H9 (cell line): ENCODE data around the gene DAPL1. TPM values are rescaled to one million over a fixed set of nuclear protein-coding genes. Genes with fewer than 3 reads are reported as not detected.

Experiments used
- DNase-seq: peaks from one replicate; pipeline ENCODE4 v3.0.0-alpha.2; 2017
- H2AFZ ChIP-seq: one replicate; pipeline ENCODE4 v1.6.1; 2013; ENCODE audit warnings: mild to moderate bottlenecking, low read length, control low read depth, moderate library complexity
- H2AK5ac ChIP-seq: 2 replicates; pipeline ENCODE4 v1.6.1; 2013; ENCODE audit warnings: low read length, control low read depth, mixed read lengths; ENCODE audit not compliant: insufficient read length
- H2BK120ac ChIP-seq: one replicate; pipeline ENCODE4 v1.6.1; 2013; ENCODE audit warnings: low read depth, mild to moderate bottlenecking, low read length, control low read depth, inconsistent platforms; ENCODE audit not compliant: poor library complexity, severe bottlenecking
- H2BK12ac ChIP-seq: 2 replicates; pipeline ENCODE4 v1.6.1; 2013; ENCODE audit warnings: low read length, control low read depth, mixed read lengths, low read depth; ENCODE audit not compliant: insufficient read length
- H2BK15ac ChIP-seq: 2 replicates; pipeline ENCODE4 v1.6.1; 2013; ENCODE audit warnings: low read depth, low read length, control low read depth
- H2BK20ac ChIP-seq: one replicate; pipeline ENCODE4 v1.6.1; 2013; ENCODE audit warnings: low read depth, mild to moderate bottlenecking, low read length, control low read depth, inconsistent platforms; ENCODE audit not compliant: poor library complexity, severe bottlenecking
- H2BK5ac ChIP-seq: 2 replicates; pipeline ENCODE4 v1.6.1; 2013; ENCODE audit warnings: low read length, control low read depth, mixed read lengths; ENCODE audit not compliant: insufficient read length
- H3K14ac ChIP-seq: 2 replicates; pipeline ENCODE4 v1.6.1; 2013; ENCODE audit warnings: low read length, control low read depth; ENCODE audit not compliant: insufficient read depth
- H3K18ac ChIP-seq: 2 replicates; pipeline ENCODE4 v1.6.1; 2013; ENCODE audit warnings: low read depth, mild to moderate bottlenecking, mixed read lengths, low read length, control low read depth; ENCODE audit not compliant: insufficient read length
- H3K23ac ChIP-seq: 2 replicates; pipeline ENCODE4 v1.6.1; 2013; ENCODE audit warnings: low read length, control low read depth, mixed read lengths, low read depth; ENCODE audit not compliant: insufficient read length
- H3K23me2 ChIP-seq: 2 replicates; pipeline ENCODE4 v1.6.1; 2013; ENCODE audit warnings: low read depth, mild to moderate bottlenecking, mixed read lengths, low read length, control low read depth; ENCODE audit not compliant: insufficient read length, poor library complexity, severe bottlenecking
- H3K27ac ChIP-seq: 2 replicates; pipeline ENCODE4 v1.5.1; 2013; ENCODE audit warnings: low read length, control low read depth, mixed read lengths, low read depth; ENCODE audit not compliant: insufficient read length
- H3K27me3 ChIP-seq: 2 replicates; pipeline ENCODE4 v1.6.1; 2013; ENCODE audit warnings: low read length, control low read depth, inconsistent platforms; ENCODE audit not compliant: insufficient read depth
- H3K4ac ChIP-seq: 2 replicates; pipeline ENCODE4 v1.6.1; 2013; ENCODE audit warnings: low read depth, mild to moderate bottlenecking, control low read depth, inconsistent platforms, low read length, moderate library complexity
- H3K4me1 ChIP-seq: 2 replicates; pipeline ENCODE4 v1.6.1; 2013; ENCODE audit warnings: low read length, control low read depth, inconsistent platforms; ENCODE audit not compliant: insufficient read depth
- H3K4me2 ChIP-seq: 2 replicates; pipeline ENCODE4 v1.6.1; 2013; ENCODE audit warnings: low read length, control low read depth, mixed read lengths; ENCODE audit not compliant: insufficient read length, insufficient read depth
- H3K56ac ChIP-seq: 2 replicates; pipeline ENCODE4 v1.6.1; 2013; ENCODE audit warnings: low read depth, mild to moderate bottlenecking, mixed read lengths, low read length, control low read depth; ENCODE audit not compliant: insufficient read length
- H3K79me1 ChIP-seq: 2 replicates; pipeline ENCODE4 v1.6.1; 2013; ENCODE audit warnings: low read depth, mild to moderate bottlenecking, moderate library complexity, low read length, control low read depth, inconsistent platforms; ENCODE audit not compliant: insufficient read depth, poor library complexity, severe bottlenecking
- H3K79me2 ChIP-seq: 2 replicates; pipeline ENCODE4 v1.6.1; 2013; ENCODE audit warnings: low read length, control low read depth, inconsistent platforms; ENCODE audit not compliant: insufficient read depth
- H3K9ac ChIP-seq: 2 replicates; pipeline ENCODE4 v1.6.1; 2013; ENCODE audit warnings: low read length, control low read depth, mixed read lengths; ENCODE audit not compliant: insufficient read length; ENCODE audit errors: extremely low read depth
- H3K9me3 ChIP-seq: one replicate; pipeline ENCODE4 v1.6.1; 2013; ENCODE audit warnings: low read depth, low read length, inconsistent platforms; ENCODE audit not compliant: control insufficient read depth
- H3T11ph ChIP-seq: one replicate; pipeline ENCODE4 v1.6.1; 2013; ENCODE audit warnings: mild to moderate bottlenecking, low read length, control low read depth, inconsistent platforms
- H4K20me1 ChIP-seq: one replicate; pipeline ENCODE4 v1.6.1; 2013; ENCODE audit not compliant: control insufficient read depth, insufficient read length, insufficient read depth
- H4K5ac ChIP-seq: 2 replicates; pipeline ENCODE4 v1.6.1; 2013; ENCODE audit warnings: low read depth, mild to moderate bottlenecking, mixed read lengths, low read length, control low read depth; ENCODE audit not compliant: insufficient read length
- H4K8ac ChIP-seq: replicated peaks from 2 replicates; pipeline ENCODE4 v1.6.1; 2013; ENCODE audit warnings: low read length, control low read depth, mixed read lengths, low read depth; ENCODE audit not compliant: insufficient read length
- H4K91ac ChIP-seq: 2 replicates; pipeline ENCODE4 v1.6.1; 2013; ENCODE audit warnings: low read depth, mild to moderate bottlenecking, moderate library complexity, mixed read lengths, low read length, control low read depth; ENCODE audit not compliant: insufficient read length
- H3K27ac Mint-ChIP-seq, 3 experiments: 2 replicates in 2 of 3; 3 replicates in 1 of 3; pipeline ENCODE4 v1.8.0; 2020 to 2021; ENCODE audit warnings: mixed read lengths in 3 of 3, mild to moderate bottlenecking in 1 of 3, moderate library complexity in 1 of 3
- H3K27me3 Mint-ChIP-seq: 2 replicates; pipeline ENCODE4 v1.8.0; 2021; ENCODE audit warnings: low read depth, mild to moderate bottlenecking, moderate library complexity, mixed read lengths
- H3K36me3 Mint-ChIP-seq, 3 experiments: 2 replicates in 2 of 3; 3 replicates in 1 of 3; pipeline ENCODE4 v1.8.0; 2020 to 2021; ENCODE audit warnings: low read depth in 3 of 3, mixed read lengths in 3 of 3; ENCODE audit not compliant: insufficient read depth in 1 of 3
- H3K4me1 Mint-ChIP-seq, 2 experiments: 2 replicates each; pipeline ENCODE4 v1.8.0; 2020; ENCODE audit warnings: mixed read lengths in 2 of 2
- H3K4me3 Mint-ChIP-seq, 2 experiments: 2 replicates in 1 of 2; 3 replicates in 1 of 2; pipeline ENCODE4 v1.8.0; 2020 to 2021; ENCODE audit warnings: mild to moderate bottlenecking in 2 of 2, mixed read lengths in 2 of 2, moderate library complexity in 1 of 2
- H3K9me3 Mint-ChIP-seq, 2 experiments: 2 replicates in 1 of 2; 3 replicates in 1 of 2; pipeline ENCODE4 v1.8.0; 2020; ENCODE audit warnings: mild to moderate bottlenecking in 2 of 2, mixed read lengths in 2 of 2, moderate library complexity in 1 of 2
- WGBS: extraction: QIAGEN DNeasy Blood & Tissue Kit; methylation state at CpG from one replicate; pipeline ENCODE4 v1.1.7; 2013; ENCODE audit warnings: missing lambda C conversion rate, low lambda C conversion rate, mixed read lengths; ENCODE audit not compliant: insufficient read length; ENCODE audit errors: extremely low coverage; 5-methylcytosine and 5-hydroxymethylcytosine counted together
- total RNA-seq: library from RNA; stranded (reverse); gene quantifications from 2 replicates; pipeline ENCODE4 v1.2.1, GENCODE V29; 2021
- TF ChIP-seq, protein P1 (sequence below): fragments of 200-600 bp; sonication (generic); conservative IDR thresholded peaks from 3 replicates; pipeline ENCODE4 v1.8.0; 2021; ENCODE audit warnings: antibody characterized with exemption, mild to moderate bottlenecking

Gene DAPL1
- total RNA-seq, 1 experiment from 2014 or later = not detected

GRCh38 chr2:158776231-158776630 is 18.9 kb upstream of the DAPL1 start:
- no peaks in the 10 kb centered on the region for H3K79me1 ChIP-seq
- no peak overlapping the region for H3T11ph ChIP-seq
- H3K56ac ChIP-seq = no peak overlapping the region
- peaks cover 25 to 35% of the 10 kb centered on the region in 2 experiments for H3K4me1 Mint-ChIP-seq
- no peaks in the 10 kb centered on the region for H3K36me3 Mint-ChIP-seq
- no peaks in the 10 kb centered on the region for H3K9me3 ChIP-seq
- H4K20me1 ChIP-seq = no peaks in the 10 kb centered on the region
- no peak overlapping the region for H3K27ac ChIP-seq
- H2BK20ac ChIP-seq = no peak overlapping the region
- H3K79me2 ChIP-seq = no peaks in the 10 kb centered on the region
- no peak overlapping the region for H4K8ac ChIP-seq
- peaks cover 9% of the 10 kb centered on the region for H3K4me1 ChIP-seq
- no peak overlapping the region for H2BK12ac ChIP-seq
- H4K5ac ChIP-seq = no peak overlapping the region
- H2AFZ ChIP-seq = no peak overlapping the region
- H3K18ac ChIP-seq = no peak overlapping the region
- no peak overlapping the region for H3K4me3 Mint-ChIP-seq
- no peak overlapping the region for H2BK15ac ChIP-seq
- H2BK120ac ChIP-seq = no peak overlapping the region
- TF ChIP-seq, protein P1, sequence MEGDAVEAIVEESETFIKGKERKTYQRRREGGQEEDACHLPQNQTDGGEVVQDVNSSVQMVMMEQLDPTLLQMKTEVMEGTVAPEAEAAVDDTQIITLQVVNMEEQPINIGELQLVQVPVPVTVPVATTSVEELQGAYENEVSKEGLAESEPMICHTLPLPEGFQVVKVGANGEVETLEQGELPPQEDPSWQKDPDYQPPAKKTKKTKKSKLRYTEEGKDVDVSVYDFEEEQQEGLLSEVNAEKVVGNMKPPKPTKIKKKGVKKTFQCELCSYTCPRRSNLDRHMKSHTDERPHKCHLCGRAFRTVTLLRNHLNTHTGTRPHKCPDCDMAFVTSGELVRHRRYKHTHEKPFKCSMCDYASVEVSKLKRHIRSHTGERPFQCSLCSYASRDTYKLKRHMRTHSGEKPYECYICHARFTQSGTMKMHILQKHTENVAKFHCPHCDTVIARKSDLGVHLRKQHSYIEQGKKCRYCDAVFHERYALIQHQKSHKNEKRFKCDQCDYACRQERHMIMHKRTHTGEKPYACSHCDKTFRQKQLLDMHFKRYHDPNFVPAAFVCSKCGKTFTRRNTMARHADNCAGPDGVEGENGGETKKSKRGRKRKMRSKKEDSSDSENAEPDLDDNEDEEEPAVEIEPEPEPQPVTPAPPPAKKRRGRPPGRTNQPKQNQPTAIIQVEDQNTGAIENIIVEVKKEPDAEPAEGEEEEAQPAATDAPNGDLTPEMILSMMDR = no peak
- H3K9me3 Mint-ChIP-seq = no peaks in the 10 kb centered on the region
- H3K4ac ChIP-seq = no peak overlapping the region
- no peak overlapping the region for H3K23ac ChIP-seq
- H2BK5ac ChIP-seq = no peak overlapping the region
- H3K4me2 ChIP-seq = no peak overlapping the region
- H4K91ac ChIP-seq = no peak overlapping the region
- H3K14ac ChIP-seq = no peak overlapping the region
- WGBS = no CpG with 5 or more reads among the region's 2 CpGs
- H3K27me3 Mint-ChIP-seq = no peaks in the 10 kb centered on the region
- no peak overlapping the region for H2AK5ac ChIP-seq
- no peak overlapping the region for H3K9ac ChIP-seq
- H3K27me3 ChIP-seq = no peaks in the 10 kb centered on the region
- no peak overlapping the region for H3K27ac Mint-ChIP-seq
- H3K23me2 ChIP-seq = no peaks in the 10 kb centered on the region
- no peak for DNase-seq
